ENCODE measurements around the gene LITAF. TPM values are rescaled to one million over a fixed set of nuclear protein-coding genes. Genes with fewer than 3 reads are reported as not detected.
A peak's percentile ranks its signal among the peaks of the same experiment; 100 is the strongest.

LITAF gene
- total RNA-seq, 1 experiment from 2014 or later = 84.2 TPM

- TF ChIP-seq TCF7L2 (IDR thresholded peaks at IDR 0.05; ENCODE audit: borderline replicate concordance, extremely low read depth, insufficient read depth, insufficient read length) (no peak), MAX (IDR thresholded peaks at IDR 0.05) (no peak), ZBTB33 (IDR thresholded peaks at IDR 0.05; ENCODE audit: extremely low read depth, insufficient replicate concordance, low read length) (no peak), CEBPB (IDR thresholded peaks at IDR 0.05; ENCODE audit: low read depth) (no peak), EGR1 (IDR thresholded peaks at IDR 0.05; ENCODE audit: low read depth) (no peak), FOSL1 (IDR thresholded peaks at IDR 0.05; ENCODE audit: low read depth) (no peak), RAD21 (IDR thresholded peaks at IDR 0.05; ENCODE audit: low read depth) (no peak), SP1 (IDR thresholded peaks at IDR 0.05; ENCODE audit: low read depth) (no peak), ZFX (IDR thresholded peaks at IDR 0.05) (no peak), JUND (IDR thresholded peaks at IDR 0.05) (no peak)
These were observed 1.0 kb upstream of the LITAF start (continued) for GRCh38 chr16:11587643-11588247.

- Histone ChIP-seq H3K27ac (ENCODE audit: low read depth, low read length) (peak overlapping the region; percentile 70; the same call in 1 of the 2 replicates), H3K4me3 (replicated peaks in 1 of 2; ENCODE audit: low read depth in 1 of 2, low read length in 2 of 2) (peak overlapping the region; percentile 63 to 83), H2AFZ (ENCODE audit: low read depth, low read length, poor library complexity, severe bottlenecking) (no peak overlapping the region), H3K9ac (ENCODE audit: low read length) (peak overlapping the region; percentile 73), H4K20me1 (ENCODE audit: insufficient read depth) (no peaks in the 10 kb centered on the region), H3K27me3 (ENCODE audit: insufficient read depth, low read length) (no peaks in the 10 kb centered on the region), H3K9me2 (ENCODE audit: insufficient read depth) (no peaks in the 10 kb centered on the region), H3K4me1 (ENCODE audit: control insufficient read depth in 1 of 2, insufficient read depth in 2 of 2, low read length in 2 of 2) (peaks cover 13 to 28% of the 10 kb centered on the region in 2 experiments), H3K79me2 (ENCODE audit: insufficient read depth, low read length) (peaks cover 53% of the 10 kb centered on the region), H3K36me3 (ENCODE audit: control insufficient read depth in 1 of 2, insufficient read depth in 2 of 2, low read length in 2 of 2) (no peaks in the 10 kb centered on the region), H3K9me3 (ENCODE audit: control insufficient read depth in 1 of 2, insufficient read depth in 1 of 2, low read depth in 1 of 2, low read length in 2 of 2) (no peaks in the 10 kb centered on the region), H3K4me2 (ENCODE audit: low read length) (peak overlapping the region; percentile 98)
- ChIA-PET CTCF (interaction anchor here (0.6 kb wide), 1 partner anchor 55 kb away, joined by 3 read pairs; no protein-coding TSS in a partner anchor), RAD21 (ENCODE audit: low non-redundant PET in 1 of 2, low total read pairs in 2 of 2, uncharacterized antibody in 2 of 2, unreplicated experiment in 2 of 2) (no interaction called here), POLR2A (interaction anchor here (1.7 kb wide), 1 partner anchor 11 kb away, joined by 9 read pairs; no protein-coding TSS in a partner anchor)
- intact Hi-C loops (cut with micrococcal nuclease) = no loop called here
- no peak for DNase-seq (ENCODE audit: low read depth, low spot score)
- no TSS peak for BruUV-seq (replicated peaks)
- peak; percentile 61 for ATAC-seq
- TF ChIP-seq EZH2 (IDR thresholded peaks at IDR 0.05) = no peak
- no peak for TF ChIP-seq FOSL1 (IDR thresholded peaks at IDR 0.05; ENCODE audit: low read depth)
- no peak for TF ChIP-seq CEBPB (IDR thresholded peaks at IDR 0.05; ENCODE audit: low read depth)
- TF ChIP-seq SRF (IDR thresholded peaks at IDR 0.05; ENCODE audit: low read depth) = no peak
- no peak for TF ChIP-seq CTCF (IDR thresholded peaks at IDR 0.05 in 2 of 3, conservative IDR thresholded peaks at IDR 0.05 in 1 of 3; ENCODE audit: borderline replicate concordance in 1 of 3, insufficient read depth in 1 of 3, low read depth in 2 of 3, low read length in 2 of 3)
- no peak for TF ChIP-seq POLR2AphosphoS5 (IDR thresholded peaks at IDR 0.05; ENCODE audit: low read depth, low read length)
- TF ChIP-seq SP1 (IDR thresholded peaks at IDR 0.05; ENCODE audit: low read depth) = no peak
- no peak for TF ChIP-seq ZBTB33 (IDR thresholded peaks at IDR 0.05; ENCODE audit: extremely low read depth, insufficient replicate concordance, low read length)
These were observed 302 bp downstream of the LITAF start for GRCh38 chr16:11586378-11586855.

Measured in HCT116 (cell line).